GM12873 (cell line): ENCODE data around the gene MRPS7.

ENCODE experiments used
- CTCF ChIP-seq: IDR thresholded peaks from 2 replicates; pipeline ENCODE4 v1.5.1; 2012; ENCODE audit warnings: low read depth, mild to moderate bottlenecking, moderate library complexity, low read length, control low read depth; ENCODE audit not compliant: insufficient read depth; ENCODE audit errors: missing control alignments

Gene MRPS7

GRCh38 chr17:75285123-75285522 is 23.4 kb downstream of the MRPS7 start:
- TF ChIP-seq CTCF = no peak

- TF ChIP-seq CTCF = no peak
Measured at GRCh38 chr17:75287221-75287620, 25.5 kb downstream of the MRPS7 start.

- TF ChIP-seq CTCF = no peak
Measured at GRCh38 chr17:75288359-75288758, 26.7 kb downstream of the MRPS7 start.

GRCh38 chr17:75288770-75289114 is 27.1 kb downstream of the MRPS7 start:
- no peak for TF ChIP-seq CTCF

GRCh38 chr17:75289115-75289831 is 27.6 kb downstream of the MRPS7 start, which contains the start of gene SLC25A19:
Gene SLC25A19 (minus strand): TSS chr17:75289433. CDS start chr17:75286764, 2,669 bp downstream.
- peak; percentile 59 for TF ChIP-seq CTCF

GRCh38 chr17:75289832-75290337 is 28.2 kb downstream of the MRPS7 start:
- peak; percentile 54 for TF ChIP-seq CTCF

- TF ChIP-seq CTCF = peak; percentile 4
Measured at GRCh38 chr17:75295201-75296158, 33.8 kb downstream of the MRPS7 start.
